GM21576 (cell line): ENCODE measurements around the gene HRH2.
"Not testable (repeated sequence)": the region's sequence is repeated elsewhere in the genome, so short reads cannot be mapped to it uniquely, and the experiment has no call there.

Experiments used
- ATAC-seq: cut with Tn5 transposase; IDR thresholded peaks from one replicate; pipeline ENCODE4 v1.9.1; 2021; ENCODE audit warnings: mild to moderate bottlenecking, moderate library complexity; ENCODE audit not compliant: unreplicated experiment

HRH2 gene

GRCh38 chr5:175711472-175712312 lies 53.8 kb downstream of the HRH2 start:
- no peak for ATAC-seq

- ATAC-seq, result no peak
These were observed 54.4 kb downstream of the HRH2 start for GRCh38 chr5:175712313-175712680.

GRCh38 chr5:175712681-175713085 lies 54.8 kb downstream of the HRH2 start:
- ATAC-seq, result no peak

- ATAC-seq, result no peak
These were observed 56.1 kb downstream of the HRH2 start for GRCh38 chr5:175713930-175714329.

GRCh38 chr5:175714479-175715085 lies 56.7 kb downstream of the HRH2 start:
- no peak for ATAC-seq

- no peak for ATAC-seq
These were observed 58.0 kb downstream of the HRH2 start for GRCh38 chr5:175715627-175716522.

- no peak for ATAC-seq
These were observed 60.0 kb downstream of the HRH2 start for GRCh38 chr5:175717837-175718236.

GRCh38 chr5:175718401-175719108 lies 60.7 kb downstream of the HRH2 start:
- no peak for ATAC-seq

GRCh38 chr5:175719109-175719432 lies 61.2 kb downstream of the HRH2 start:
- ATAC-seq, result not testable (repeated sequence)

GRCh38 chr5:175724314-175725275 lies 66.7 kb downstream of the HRH2 start:
- no peak for ATAC-seq

- no peak for ATAC-seq
These were observed 70.4 kb downstream of the HRH2 start for GRCh38 chr5:175728316-175728715.

GRCh38 chr5:175728885-175729828 lies 71.3 kb downstream of the HRH2 start:
- ATAC-seq, result no peak

GRCh38 chr5:175729829-175730277 lies 72.0 kb downstream of the HRH2 start:
- ATAC-seq, result peak; percentile 81

- ATAC-seq, result no peak
These were observed 73.3 kb downstream of the HRH2 start for GRCh38 chr5:175731172-175731571.

GRCh38 chr5:175731756-175732465 lies 74.0 kb downstream of the HRH2 start:
- no peak for ATAC-seq

- no peak for ATAC-seq
These were observed 75.1 kb downstream of the HRH2 start for GRCh38 chr5:175733017-175733416.

GRCh38 chr5:175734016-175734415 lies 76.1 kb downstream of the HRH2 start:
- no peak for ATAC-seq

GRCh38 chr5:175734501-175734900 lies 76.6 kb downstream of the HRH2 start:
- no peak for ATAC-seq
